Head of caudate nucleus (tissue), 42 donors: ENCODE results near the gene FAM25A.
A peak's percentile ranks its signal among the peaks of the same experiment; 100 is the strongest.

Source experiments
- DNase-seq, 42 donors: peaks; one replicate each; pipeline versions ENCODE4 v3.0.0 to v3.0.0-alpha.2; 2020 to 2021; ENCODE audit warnings: mixed read lengths in 7 of 42
- intact Hi-C: fragments of 100-400 bp; cut with DNase I; formaldehyde crosslinking; loops from one replicate; pipeline ENCODE4 v1.15.0; 2022

The FAM25A gene

DNA sequence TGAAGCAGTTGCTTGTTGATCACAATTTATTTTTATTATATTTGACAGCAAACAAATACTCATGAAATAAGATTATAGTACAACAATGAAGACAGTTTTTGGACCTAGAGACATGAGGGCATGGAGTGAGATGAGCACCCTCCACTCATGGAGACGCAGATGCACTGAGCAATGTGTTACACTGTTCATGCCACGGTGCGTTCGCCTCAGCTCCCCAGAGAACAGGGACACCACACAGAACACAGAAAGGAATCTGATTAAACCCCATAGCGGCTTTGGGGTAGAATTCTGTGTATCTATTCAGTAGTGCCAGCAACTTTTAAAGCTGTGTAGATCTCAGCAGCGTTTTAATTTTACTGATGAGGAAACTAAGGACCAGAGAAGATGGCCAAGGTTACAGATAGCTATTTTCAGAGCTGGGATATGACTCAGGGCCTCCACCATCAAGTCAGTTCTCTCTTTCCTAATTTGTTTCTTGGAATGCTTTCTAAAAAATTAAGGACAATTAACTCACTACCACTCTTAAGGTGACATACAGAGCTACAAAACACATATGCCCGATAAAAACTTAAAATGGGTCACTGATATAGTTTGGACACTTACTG lies 33.6 kb downstream of the FAM25A start:
- peak in 24 of 42 donors; percentile 21 to 76 (median 42) for DNase-seq
- intact Hi-C loops: loop anchor here (5.0 kb wide), 1 partner anchor 39 kb away; the partner anchor contains the start of gene GLUD1

GRCh38 chr10:87054373-87055295 lies 34.5 kb downstream of the FAM25A start:
- no peak for DNase-seq
- intact Hi-C loops: loop anchor here (5.0 kb wide), 1 partner anchor 38 kb away; the partner anchor contains the start of gene GLUD1

GRCh38 chr10:87058171-87058570 lies 38.1 kb downstream of the FAM25A start:
- peak in 1 of 42 donors; percentile 13 for DNase-seq
- intact Hi-C loops: no loop called here

DNA sequence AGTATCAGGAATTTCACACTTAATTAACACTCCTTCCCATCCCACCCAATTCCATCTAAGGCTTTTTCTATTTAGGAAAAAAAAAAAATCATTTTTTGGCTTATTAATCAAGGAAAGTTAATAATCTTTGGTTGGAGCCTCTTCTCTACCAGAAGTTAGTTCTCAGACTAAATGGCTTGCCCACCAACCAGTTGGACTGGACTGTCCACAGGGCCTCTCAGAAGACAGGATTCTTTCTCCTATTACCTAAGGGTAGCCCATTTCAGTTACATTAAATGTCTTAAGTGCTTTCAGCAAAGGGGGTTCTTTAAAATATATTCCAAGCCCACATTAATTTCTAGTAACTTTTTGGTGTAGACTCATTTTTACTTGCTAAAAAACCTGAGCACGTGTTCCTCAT lies 39.3 kb downstream of the FAM25A start:
- intact Hi-C loops: no loop called here

DNA sequence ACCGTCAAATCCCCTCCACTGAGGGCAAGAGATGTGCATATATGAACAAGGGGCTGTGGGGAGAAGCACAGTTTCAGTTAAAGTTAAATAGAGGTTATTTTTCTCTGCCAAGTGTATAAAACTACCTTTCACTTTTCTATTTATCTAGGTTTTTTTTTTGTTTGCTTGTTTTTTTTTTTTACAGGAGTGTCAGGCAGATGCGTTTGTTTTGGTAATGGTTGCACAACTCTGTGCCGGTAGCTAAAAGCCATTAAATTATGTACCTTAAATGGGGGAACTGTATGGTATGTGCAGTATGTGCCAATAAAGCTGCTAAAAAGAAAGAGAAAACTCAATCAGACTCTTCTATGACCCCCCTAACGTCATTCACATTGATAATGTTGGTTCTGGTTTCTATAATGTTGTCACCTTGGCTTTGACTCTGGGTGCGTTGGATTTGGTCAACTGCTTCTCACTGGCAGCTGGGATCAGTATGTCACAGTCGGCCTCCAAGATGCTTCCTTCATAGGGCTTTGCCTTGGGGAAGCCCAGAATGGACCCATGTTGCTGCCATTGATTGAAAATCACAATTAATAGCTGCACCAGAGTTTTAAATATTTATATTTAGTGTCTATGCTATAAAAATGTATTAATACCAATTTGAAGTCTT lies 40.3 kb downstream of the FAM25A start:
- intact Hi-C loops: no loop called here
- DNase-seq: no peak

More for the DNA sequence above, 39.3 kb downstream of the FAM25A start:
- no peak for DNase-seq

GRCh38 chr10:87064651-87065050 lies 44.6 kb downstream of the FAM25A start:
- intact Hi-C loops: no loop called here
- peak in 32 of 42 donors; percentile 10 to 80 (median 43) for DNase-seq

DNA sequence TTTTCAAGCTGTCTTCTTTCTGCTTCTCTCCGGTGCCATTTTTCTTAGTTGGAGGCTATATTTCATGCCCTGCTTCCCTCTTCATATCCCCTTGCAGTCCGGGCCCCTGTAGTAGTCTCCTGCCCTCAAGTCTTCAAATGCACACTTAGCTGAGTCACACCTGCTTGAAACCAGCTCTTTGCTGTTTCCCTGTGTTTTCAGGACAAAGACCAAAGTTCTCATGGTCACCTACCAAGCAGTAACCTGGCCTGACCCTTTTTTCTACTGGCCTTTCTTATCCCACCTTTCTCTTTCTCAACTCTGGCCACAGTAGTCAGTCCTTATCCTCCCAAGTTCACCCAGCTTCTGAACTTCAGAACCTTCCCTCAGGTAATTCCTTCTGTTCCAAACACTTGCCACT lies 46.1 kb downstream of the FAM25A start:
- no peak for DNase-seq
- intact Hi-C loops: no loop called here

DNA sequence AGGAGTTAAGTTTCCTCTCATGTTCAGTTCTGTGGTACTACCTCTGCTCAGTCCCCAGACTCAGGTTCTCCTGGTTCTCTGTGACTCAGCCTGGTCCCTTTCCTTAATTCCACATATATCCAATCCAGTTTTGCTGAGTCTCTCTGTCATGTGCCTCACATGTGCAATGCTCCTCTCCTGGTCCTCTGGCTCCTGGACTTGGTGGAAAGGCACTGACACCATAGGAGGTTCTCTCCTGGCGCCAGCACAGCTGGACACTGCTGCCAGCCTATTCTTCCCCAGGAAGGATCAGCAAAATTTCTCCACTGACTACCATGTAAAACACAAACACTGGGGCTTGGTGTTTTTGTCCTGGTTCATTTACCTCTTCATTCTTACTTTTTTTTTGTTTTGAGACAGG lies 46.8 kb downstream of the FAM25A start:
- intact Hi-C loops: no loop called here
- DNase-seq: no peak

DNA sequence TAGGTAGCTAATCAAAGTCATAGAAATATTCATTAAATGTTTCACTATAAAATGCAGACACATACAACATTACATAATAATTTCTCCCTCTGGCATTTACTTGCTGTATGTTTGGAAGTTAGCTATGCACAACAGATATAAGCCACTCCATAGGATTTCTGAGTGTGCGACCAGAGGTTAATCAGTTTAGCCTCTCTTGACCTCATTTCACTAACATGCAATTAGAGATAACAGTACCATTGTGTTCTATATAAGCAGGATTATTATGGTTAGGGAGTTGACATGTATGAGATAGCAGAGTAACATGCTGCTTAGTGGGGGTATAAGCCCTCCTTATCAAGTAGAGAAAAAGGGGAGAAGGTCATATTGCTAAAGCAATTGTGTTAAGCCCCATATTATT lies 48.2 kb downstream of the FAM25A start:
- intact Hi-C loops: no loop called here
- no peak for DNase-seq

- intact Hi-C loops: no loop called here
- DNase-seq: no peak
These were observed 52.4 kb downstream of the FAM25A start for GRCh38 chr10:87072449-87072848.
